Nephron (organoid): ENCODE data around the gene EHD4.

Experiments
- H3K27ac Mint-ChIP-seq, 3 experiments: 2 replicates each; pipeline ENCODE4 v1.8.0; 2020; ENCODE audit warnings: mixed read lengths in 3 of 3, mild to moderate bottlenecking in 2 of 3, moderate library complexity in 1 of 3
- H3K27me3 Mint-ChIP-seq: 2 replicates; pipeline ENCODE4 v1.8.0; 2021; ENCODE audit warnings: low read depth, mild to moderate bottlenecking, moderate library complexity, mixed read lengths
- H3K36me3 Mint-ChIP-seq: 2 replicates; pipeline ENCODE4 v1.8.0; 2020; ENCODE audit warnings: low read depth, mixed read lengths
- H3K4me1 Mint-ChIP-seq: 2 replicates; pipeline ENCODE4 v1.8.0; 2020; ENCODE audit warnings: mixed read lengths
- H3K4me3 Mint-ChIP-seq, 3 experiments: 2 replicates each; pipeline ENCODE4 v1.8.0; 2020; ENCODE audit warnings: mild to moderate bottlenecking in 3 of 3, mixed read lengths in 3 of 3, moderate library complexity in 2 of 3
- H3K9me3 Mint-ChIP-seq: 2 replicates; pipeline ENCODE4 v1.8.0; 2020; ENCODE audit warnings: mixed read lengths
- TF ChIP-seq, protein P1 (sequence below), 3 experiments: fragments of 200-600 bp; sonication (generic); IDR thresholded peaks; one replicate each; pipeline ENCODE4 v1.5.0; 2021; ENCODE audit warnings: antibody characterized with exemption in 3 of 3; ENCODE audit not compliant: unreplicated experiment in 3 of 3

EHD4 gene

DNA sequence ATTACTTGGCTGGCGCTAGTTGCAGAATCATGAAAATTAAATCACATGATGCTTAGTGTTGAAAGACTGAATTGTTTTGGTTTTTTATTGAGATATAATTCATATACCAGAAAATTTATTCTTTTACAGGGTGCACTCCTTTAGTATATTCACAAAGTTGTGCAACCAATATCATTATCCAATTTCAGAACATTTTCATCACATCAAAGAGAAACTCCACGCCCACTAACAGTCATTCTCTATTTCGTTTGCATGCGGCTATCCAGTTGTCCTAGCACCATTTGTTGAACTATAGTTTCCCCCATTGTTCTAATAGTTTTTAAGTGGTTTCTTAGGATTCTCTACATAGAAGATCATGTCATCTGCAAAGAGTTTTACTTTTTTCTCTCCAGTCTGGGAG, 3.7 kb downstream of the EHD4 start:
- Mint-ChIP-seq H3K4me3 (peak overlapping the region in 2 of 3 experiments; percentile 8 to 11), H3K36me3 (no peaks in the 10 kb centered on the region), H3K27ac (peak overlapping the region in 1 of 3 experiments; percentile 42), H3K4me1 (peaks cover 35% of the 10 kb centered on the region), H3K9me3 (no peaks in the 10 kb centered on the region), H3K27me3 (peaks cover 12% of the 10 kb centered on the region)
- TF ChIP-seq, protein P1, sequence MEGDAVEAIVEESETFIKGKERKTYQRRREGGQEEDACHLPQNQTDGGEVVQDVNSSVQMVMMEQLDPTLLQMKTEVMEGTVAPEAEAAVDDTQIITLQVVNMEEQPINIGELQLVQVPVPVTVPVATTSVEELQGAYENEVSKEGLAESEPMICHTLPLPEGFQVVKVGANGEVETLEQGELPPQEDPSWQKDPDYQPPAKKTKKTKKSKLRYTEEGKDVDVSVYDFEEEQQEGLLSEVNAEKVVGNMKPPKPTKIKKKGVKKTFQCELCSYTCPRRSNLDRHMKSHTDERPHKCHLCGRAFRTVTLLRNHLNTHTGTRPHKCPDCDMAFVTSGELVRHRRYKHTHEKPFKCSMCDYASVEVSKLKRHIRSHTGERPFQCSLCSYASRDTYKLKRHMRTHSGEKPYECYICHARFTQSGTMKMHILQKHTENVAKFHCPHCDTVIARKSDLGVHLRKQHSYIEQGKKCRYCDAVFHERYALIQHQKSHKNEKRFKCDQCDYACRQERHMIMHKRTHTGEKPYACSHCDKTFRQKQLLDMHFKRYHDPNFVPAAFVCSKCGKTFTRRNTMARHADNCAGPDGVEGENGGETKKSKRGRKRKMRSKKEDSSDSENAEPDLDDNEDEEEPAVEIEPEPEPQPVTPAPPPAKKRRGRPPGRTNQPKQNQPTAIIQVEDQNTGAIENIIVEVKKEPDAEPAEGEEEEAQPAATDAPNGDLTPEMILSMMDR (IDR thresholded peaks at IDR 0.05; ENCODE audit: unreplicated experiment in 3 of 3) = no peak

DNA sequence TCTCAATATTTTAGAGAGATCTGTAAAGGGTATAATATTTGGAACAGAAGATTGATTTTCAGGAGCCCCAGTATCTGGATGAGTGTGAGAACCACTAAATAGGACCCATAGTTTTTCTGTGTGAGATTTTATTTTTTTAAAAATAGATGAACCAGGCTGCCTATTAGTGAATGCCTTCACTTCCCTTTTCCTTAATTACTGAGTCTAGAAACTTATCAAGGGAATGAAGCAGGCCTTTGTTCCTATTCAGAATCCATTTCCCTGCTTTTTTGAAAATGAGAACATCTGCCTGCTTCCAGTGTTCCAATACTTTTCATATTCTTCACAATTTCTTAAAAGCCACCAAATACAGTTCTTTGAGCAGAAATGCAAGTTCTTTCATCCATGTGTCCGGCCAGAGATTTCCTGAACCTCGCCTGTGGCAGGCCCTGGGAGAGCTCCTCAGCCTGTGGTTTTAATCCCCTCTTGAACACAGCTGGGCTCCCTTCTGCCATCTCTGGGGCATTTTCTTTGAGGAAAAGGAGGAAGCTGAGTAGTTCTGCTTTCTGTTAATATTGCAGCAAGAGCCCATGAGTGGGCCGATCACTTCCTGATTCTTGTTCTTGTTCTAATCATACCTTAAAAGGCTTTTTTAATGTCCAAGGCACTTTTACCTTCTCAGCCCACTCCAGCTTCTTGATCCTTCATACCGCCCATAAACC, 4.7 kb downstream of the EHD4 start:
- Mint-ChIP-seq H3K9me3 (no peaks in the 10 kb centered on the region), H3K36me3 (no peaks in the 10 kb centered on the region), H3K4me1 (peaks cover 35% of the 10 kb centered on the region), H3K4me3 (peak overlapping the region in 1 of 3 experiments; percentile 24), H3K27me3 (peaks cover 6% of the 10 kb centered on the region), H3K27ac (peak overlapping the region; percentile 7 to 48 (median 18))
- TF ChIP-seq, protein P1 (IDR thresholded peaks at IDR 0.05; ENCODE audit: unreplicated experiment in 3 of 3) = no peak

DNA sequence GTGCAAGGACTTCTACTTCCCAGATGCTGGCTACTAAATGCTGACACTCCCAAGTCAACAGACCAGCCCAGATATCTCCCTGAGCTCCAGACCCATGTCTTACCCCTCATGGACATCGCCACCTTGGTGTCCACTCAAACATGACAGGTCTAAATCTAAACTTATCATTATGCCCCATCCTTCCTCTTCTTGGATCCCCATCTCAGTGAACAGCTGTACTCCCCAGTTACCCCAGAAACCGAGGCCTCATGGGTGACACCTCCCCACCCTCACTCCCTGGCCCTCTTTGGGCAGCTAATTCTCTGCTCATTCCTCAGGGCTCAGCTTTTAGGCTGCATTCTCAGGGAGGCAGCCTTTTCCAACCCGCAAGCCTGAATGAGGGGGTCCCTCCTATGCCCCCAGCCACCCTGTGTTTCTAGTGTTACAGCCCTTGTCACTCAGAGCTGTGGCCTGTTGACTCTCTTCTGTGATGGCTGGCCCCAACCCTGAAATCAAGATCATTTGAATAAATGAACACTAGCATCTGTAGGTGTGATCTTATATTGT, 5.4 kb downstream of the EHD4 start:
- H3K36me3 Mint-ChIP-seq = peaks cover 3% of the 10 kb centered on the region
- peak overlapping the region in 1 of 3 experiments; percentile 8 for H3K27ac Mint-ChIP-seq
- TF ChIP-seq, protein P1 (IDR thresholded peaks at IDR 0.05; ENCODE audit: unreplicated experiment in 3 of 3) = no peak
- peaks cover 3% of the 10 kb centered on the region for H3K27me3 Mint-ChIP-seq
- H3K9me3 Mint-ChIP-seq = no peaks in the 10 kb centered on the region
- peak overlapping the region in 1 of 3 experiments; percentile 13 for H3K4me3 Mint-ChIP-seq
- peaks cover 35% of the 10 kb centered on the region for H3K4me1 Mint-ChIP-seq

DNA sequence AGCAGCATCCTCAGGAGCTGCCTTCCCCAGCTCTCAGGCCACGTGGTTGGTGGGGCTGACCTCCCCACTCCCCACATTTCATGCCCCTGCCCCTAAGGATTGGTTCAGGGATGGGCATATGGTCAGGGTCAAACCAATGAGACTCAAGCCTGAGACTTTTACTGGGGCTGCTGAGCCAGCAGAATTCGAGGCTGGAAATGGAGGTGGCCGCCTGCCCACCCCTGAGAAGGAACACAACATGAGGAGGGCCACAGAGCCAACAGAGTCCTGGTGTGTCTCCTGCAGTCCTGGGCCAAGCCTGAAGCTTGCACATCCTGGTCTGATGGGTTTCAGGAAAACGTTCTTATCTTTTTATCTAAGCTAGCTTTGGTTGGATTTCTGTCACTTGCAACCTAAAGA, 5.9 kb downstream of the EHD4 start:
- Mint-ChIP-seq H3K4me1 (peaks cover 35% of the 10 kb centered on the region), H3K27ac (peak overlapping the region in 2 of 3 experiments; percentile 80 to 87), H3K36me3 (peaks cover 7% of the 10 kb centered on the region), H3K9me3 (no peaks in the 10 kb centered on the region), H3K4me3 (no peak overlapping the region), H3K27me3 (peaks cover 3% of the 10 kb centered on the region)
- TF ChIP-seq, protein P1 (IDR thresholded peaks at IDR 0.05; ENCODE audit: unreplicated experiment in 3 of 3) = no peak

DNA sequence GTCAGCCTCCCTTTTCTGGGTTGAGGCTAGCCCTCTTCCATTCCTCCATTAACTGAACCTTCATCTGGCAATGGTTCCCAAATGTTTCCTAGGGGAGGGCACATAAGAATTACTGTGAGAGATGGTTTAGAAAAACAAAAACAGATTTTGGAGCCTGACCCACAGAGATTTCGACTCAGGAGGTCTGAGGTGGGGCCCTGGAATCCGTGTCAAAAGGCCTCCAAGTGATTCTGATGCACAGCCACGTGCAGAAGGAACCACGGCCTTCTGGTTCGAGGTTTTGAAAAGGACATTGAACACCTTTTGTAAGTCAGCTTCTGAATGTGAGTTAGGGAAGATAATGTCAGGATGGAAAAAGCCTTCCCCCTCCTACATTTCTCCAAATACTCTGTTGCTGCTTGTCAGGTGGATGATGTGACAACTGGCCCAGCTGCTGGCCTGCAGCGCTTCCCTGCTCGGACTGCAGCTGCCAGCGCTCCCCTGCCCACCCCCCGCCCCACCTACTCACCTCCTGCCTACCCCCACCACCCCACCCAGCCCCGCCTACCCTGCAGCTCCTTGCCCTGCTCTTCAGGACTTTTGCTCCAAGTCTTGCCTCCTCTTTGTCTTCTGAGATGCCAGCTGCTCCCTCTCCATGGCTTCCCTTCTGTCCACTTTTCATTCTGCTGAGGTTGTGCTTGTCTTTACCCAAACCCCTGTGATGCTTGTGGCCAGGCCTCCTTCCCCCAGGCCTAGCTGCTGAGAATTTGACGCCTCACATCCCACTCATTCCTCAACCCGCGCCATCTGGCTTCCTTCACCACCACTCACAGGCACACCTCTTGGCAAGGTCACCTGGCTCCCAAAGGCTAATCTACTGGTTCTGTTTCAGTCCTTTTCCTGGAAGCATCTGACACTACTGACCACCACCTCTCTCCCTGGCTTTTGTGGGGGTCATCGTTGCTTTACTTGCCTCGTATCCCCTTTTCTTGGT, 6.6 kb downstream of the EHD4 start:
- Mint-ChIP-seq H3K27me3 (peaks cover 3% of the 10 kb centered on the region), H3K9me3 (no peaks in the 10 kb centered on the region), H3K36me3 (peaks cover 7% of the 10 kb centered on the region), H3K4me1 (peaks cover 28% of the 10 kb centered on the region), H3K27ac (peak overlapping the region in 2 of 3 experiments; percentile 80 to 87), H3K4me3 (no peak overlapping the region)
- TF ChIP-seq, protein P1 (IDR thresholded peaks at IDR 0.05; ENCODE audit: unreplicated experiment in 3 of 3) = no peak
